Dendritic cell treated with granulocyte-macrophage colony-stimulating factor and Interleukin-4, amounts not matched to agents 40 ng/mL and 50 ng/mL, for 4 days (primary cell): Measurements from ENCODE around the gene F8.
A peak's percentile ranks its signal among the peaks of the same experiment; 100 is the strongest.

Source experiments
- H3K27ac Mint-ChIP-seq: one replicate; pipeline ENCODE4 v1.8.0; 2022; ENCODE audit warnings: mild to moderate bottlenecking, mixed read lengths
- H3K27me3 Mint-ChIP-seq: one replicate; pipeline ENCODE4 v1.8.0; 2022; ENCODE audit warnings: mild to moderate bottlenecking, mixed read lengths
- H3K36me3 Mint-ChIP-seq: one replicate; pipeline ENCODE4 v1.8.0; 2022; ENCODE audit warnings: low read depth, mixed read lengths
- H3K4me1 Mint-ChIP-seq: one replicate; pipeline ENCODE4 v1.8.0; 2022; ENCODE audit warnings: low read depth, mixed read lengths
- H3K4me3 Mint-ChIP-seq: one replicate; pipeline ENCODE4 v1.8.0; 2022; ENCODE audit warnings: mild to moderate bottlenecking, moderate library complexity, mixed read lengths
- H3K9me3 Mint-ChIP-seq: one replicate; pipeline ENCODE4 v1.8.0; 2022; ENCODE audit warnings: mixed read lengths
- intact Hi-C: fragments of 100-400 bp; cut with micrococcal nuclease; formaldehyde crosslinking; loops from one replicate; pipeline ENCODE4 v1.15.0; 2022

Gene F8

DNA sequence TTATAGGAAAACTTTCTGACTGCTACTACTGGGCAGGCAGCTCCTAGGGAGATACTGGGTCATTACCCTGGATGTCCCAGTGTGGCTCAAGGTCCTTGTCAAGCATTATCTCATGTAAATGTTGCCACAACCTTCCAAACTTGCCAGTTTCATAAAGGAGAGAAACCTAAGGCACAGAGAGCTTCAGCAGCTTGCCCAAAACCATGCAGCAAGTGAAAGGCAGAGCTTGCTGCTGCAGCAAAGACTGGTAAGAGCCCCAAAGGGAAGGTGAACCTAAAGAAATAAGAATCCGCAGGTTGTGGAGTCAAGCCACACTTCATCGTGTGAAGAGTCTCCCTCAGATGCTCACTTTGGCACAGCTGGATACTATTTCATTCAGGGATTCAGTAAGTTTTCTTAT lies 219.6 kb downstream of the F8 start:
- no peaks in the 10 kb centered on the region for H3K27me3 Mint-ChIP-seq
- H3K9me3 Mint-ChIP-seq, result no peaks in the 10 kb centered on the region
- intact Hi-C loops, result loop anchor here (10.0 kb wide), 1 partner anchor 48 kb away; the partner anchor contains the start of gene GAB3
- H3K36me3 Mint-ChIP-seq, result peaks cover 22% of the 10 kb centered on the region
- peaks cover 22% of the 10 kb centered on the region for H3K4me1 Mint-ChIP-seq
- peak overlapping the region; percentile 94 for H3K27ac Mint-ChIP-seq
- peak overlapping the region; percentile 93 for H3K4me3 Mint-ChIP-seq

DNA sequence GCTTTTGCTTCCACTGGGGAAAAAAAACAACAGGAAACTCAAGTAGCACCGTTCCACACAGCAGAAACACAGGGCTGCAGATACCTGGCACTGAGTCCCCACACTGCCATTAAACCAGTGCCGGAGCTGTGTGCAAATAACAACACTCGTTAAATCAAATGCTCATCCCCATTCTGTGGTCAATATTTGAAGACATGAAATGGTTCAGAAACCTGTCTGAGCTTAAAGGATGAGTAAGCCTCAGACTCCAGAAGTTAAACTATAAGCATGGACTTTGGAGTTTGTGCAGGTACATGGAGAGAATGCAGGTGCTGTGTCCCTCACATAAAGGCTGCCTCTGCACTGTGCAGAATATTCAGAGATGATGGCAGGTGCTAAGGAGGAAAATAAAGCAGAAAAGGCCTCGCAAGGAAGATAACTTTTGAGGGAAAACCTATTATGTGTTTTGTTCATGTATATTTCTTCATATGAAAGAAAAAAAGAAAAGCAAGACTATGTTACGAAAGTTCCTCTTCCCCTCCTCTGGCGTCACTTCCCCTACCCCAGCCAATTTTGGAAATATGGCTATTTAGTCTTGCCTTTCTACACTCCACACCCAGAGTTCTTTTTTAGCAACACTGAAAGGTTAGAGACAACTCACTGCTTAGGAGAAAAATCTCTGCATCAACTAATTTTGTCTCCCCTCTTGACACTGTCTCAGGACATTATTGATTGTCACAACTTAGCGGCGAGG lies 221.9 kb downstream of the F8 start:
- Mint-ChIP-seq H3K9me3 (no peaks in the 10 kb centered on the region), H3K27ac (peak overlapping the region; percentile 94)

GRCh38 chrX:154799556-154800348 lies 222.8 kb downstream of the F8 start:
- H3K4me1 Mint-ChIP-seq, result peaks cover 41% of the 10 kb centered on the region
- H3K27ac Mint-ChIP-seq, result peak overlapping the region; percentile 94
- H3K9me3 Mint-ChIP-seq, result no peaks in the 10 kb centered on the region
- H3K36me3 Mint-ChIP-seq, result peaks cover 35% of the 10 kb centered on the region
- no peaks in the 10 kb centered on the region for H3K27me3 Mint-ChIP-seq
- peak overlapping the region; percentile 51 for H3K4me3 Mint-ChIP-seq
- intact Hi-C loops, result loop anchor here (10.0 kb wide), 1 partner anchor 45 kb away; the partner anchor contains the start of gene GAB3

More for the DNA sequence above, 221.9 kb downstream of the F8 start:
- Mint-ChIP-seq H3K4me1 (peaks cover 37% of the 10 kb centered on the region), H3K36me3 (peaks cover 35% of the 10 kb centered on the region), H3K4me3 (peak overlapping the region; percentile 23), H3K27me3 (no peaks in the 10 kb centered on the region)
- intact Hi-C loops, result loop anchor here (10.0 kb wide), 1 partner anchor 46 kb away; the partner anchor contains the start of gene GAB3

DNA sequence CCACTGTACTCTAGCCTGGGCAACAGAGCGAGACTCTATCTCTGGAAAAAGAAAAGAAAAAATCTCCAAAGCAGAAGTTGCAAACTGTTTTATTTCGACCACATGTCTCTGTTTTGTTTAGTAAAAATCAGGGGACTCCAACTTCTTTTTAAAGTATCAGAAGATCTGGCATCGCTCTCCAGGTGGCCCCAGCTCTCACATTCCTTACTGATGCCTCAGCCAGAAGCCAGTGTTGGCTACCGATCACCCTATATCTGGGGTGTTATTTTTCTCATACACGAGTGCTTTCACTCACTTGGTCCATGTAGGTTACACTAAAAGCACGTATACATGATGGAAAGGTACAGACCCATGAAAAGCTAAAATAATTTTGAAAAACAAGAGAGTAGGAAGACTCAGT lies 225.5 kb downstream of the F8 start:
- Mint-ChIP-seq H3K9me3 (no peaks in the 10 kb centered on the region), H3K27me3 (no peaks in the 10 kb centered on the region), H3K36me3 (peaks cover 42% of the 10 kb centered on the region), H3K27ac (peak overlapping the region; percentile 94), H3K4me3 (peak overlapping the region; percentile 10), H3K4me1 (peaks cover 54% of the 10 kb centered on the region)
- intact Hi-C loops, result no loop called here

DNA sequence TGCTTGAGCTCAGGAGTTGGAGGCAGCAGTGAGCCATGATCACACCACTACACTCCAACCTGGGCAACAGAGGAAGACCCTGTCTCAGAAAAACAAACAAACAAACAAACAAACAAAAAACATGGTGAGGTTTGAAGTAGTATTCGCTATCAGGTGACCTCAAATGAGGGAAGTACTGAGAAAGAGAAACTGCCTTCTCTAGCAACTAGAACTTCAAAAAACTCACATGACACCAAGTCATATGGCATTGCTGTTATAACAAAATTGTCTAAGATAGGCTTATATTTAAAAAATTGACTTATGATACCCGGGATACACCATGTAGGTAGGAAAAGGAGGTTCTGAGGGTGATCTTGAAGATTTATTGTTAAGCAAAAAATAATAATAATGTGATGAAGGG lies 227.5 kb downstream of the F8 start:
- peaks cover 42% of the 10 kb centered on the region for H3K4me1 Mint-ChIP-seq
- peaks cover 53% of the 10 kb centered on the region for H3K36me3 Mint-ChIP-seq
- no peaks in the 10 kb centered on the region for H3K9me3 Mint-ChIP-seq
- no peak overlapping the region for H3K4me3 Mint-ChIP-seq
- H3K27me3 Mint-ChIP-seq, result no peaks in the 10 kb centered on the region
- H3K27ac Mint-ChIP-seq, result peak overlapping the region; percentile 94
- intact Hi-C loops, result no loop called here

DNA sequence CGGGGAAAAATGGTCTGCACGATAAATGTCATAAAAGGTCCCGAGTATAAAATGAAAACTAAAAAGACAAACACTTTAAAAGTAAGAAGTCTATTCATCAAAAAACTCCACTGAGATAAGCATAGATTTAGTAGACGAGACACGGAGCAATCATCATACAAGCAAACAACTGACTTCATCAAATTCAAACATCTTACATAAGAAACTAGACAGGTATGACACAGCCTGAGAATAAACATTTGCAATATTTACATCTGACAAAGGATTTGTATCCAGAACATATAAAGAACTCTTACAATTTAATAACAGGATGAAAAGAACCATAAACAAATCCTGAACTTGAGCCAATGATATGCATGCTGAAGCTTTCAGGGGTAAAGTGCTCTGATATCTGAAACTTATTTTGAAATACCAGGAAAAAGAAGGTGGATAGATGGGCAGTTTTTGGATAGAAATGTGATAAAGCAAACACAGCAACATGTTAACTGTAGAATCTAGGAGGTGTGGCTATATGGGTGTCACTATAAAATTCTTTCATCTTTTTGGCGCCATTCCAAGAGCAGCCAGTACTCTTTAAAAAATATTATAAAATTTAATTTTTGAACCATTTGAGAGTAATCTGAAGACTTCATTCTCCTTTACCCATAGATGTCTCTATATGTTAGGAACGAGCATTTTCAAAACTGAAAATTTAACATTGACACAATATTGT lies 229.3 kb downstream of the F8 start:
- Mint-ChIP-seq H3K4me3 (no peak overlapping the region), H3K27me3 (no peaks in the 10 kb centered on the region), H3K27ac (no peak overlapping the region), H3K9me3 (no peaks in the 10 kb centered on the region), H3K4me1 (peaks cover 32% of the 10 kb centered on the region), H3K36me3 (peaks cover 57% of the 10 kb centered on the region)
- intact Hi-C loops, result no loop called here

- Mint-ChIP-seq H3K9me3 (no peaks in the 10 kb centered on the region), H3K4me3 (no peak overlapping the region), H3K27ac (no peak overlapping the region), H3K27me3 (no peaks in the 10 kb centered on the region), H3K36me3 (peaks cover 63% of the 10 kb centered on the region), H3K4me1 (peaks cover 36% of the 10 kb centered on the region)
- intact Hi-C loops, result no loop called here
These were observed 230.6 kb downstream of the F8 start for GRCh38 chrX:154791939-154792338.

DNA sequence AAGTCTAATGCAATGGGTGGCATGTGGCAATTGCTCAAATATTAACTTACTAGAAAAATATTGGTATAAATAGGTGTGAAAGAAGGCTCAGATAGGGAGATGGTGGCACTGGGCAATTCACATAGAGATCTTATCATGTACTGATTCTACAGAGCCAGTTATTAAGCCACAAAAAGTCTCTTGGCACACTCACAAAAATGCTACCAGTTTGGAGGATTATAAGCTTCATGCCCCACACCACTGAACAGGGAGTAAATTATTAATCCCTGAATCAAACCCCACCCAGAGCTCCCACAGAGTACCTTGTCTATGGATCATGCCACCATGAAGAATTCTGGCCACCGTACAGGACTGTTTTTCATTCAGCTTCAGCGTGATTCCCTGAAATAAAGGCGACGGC lies 231.1 kb downstream of the F8 start:
- H3K36me3 Mint-ChIP-seq, result peaks cover 63% of the 10 kb centered on the region
- H3K27ac Mint-ChIP-seq, result no peak overlapping the region
- no peaks in the 10 kb centered on the region for H3K9me3 Mint-ChIP-seq
- H3K27me3 Mint-ChIP-seq, result no peaks in the 10 kb centered on the region
- intact Hi-C loops, result no loop called here
- H3K4me1 Mint-ChIP-seq, result peaks cover 34% of the 10 kb centered on the region
- no peak overlapping the region for H3K4me3 Mint-ChIP-seq
